Dermis microvascular lymphatic vessel endothelial cell (primary cell): ENCODE results near the gene ACTR1B. TPM values are rescaled to one million over a fixed set of nuclear protein-coding genes. Genes with fewer than 3 reads are reported as not detected.
"Not testable (repeated sequence)": the region's sequence is repeated elsewhere in the genome, so short reads cannot be mapped to it uniquely, and the experiment has no call there.

Experiments
- DNase-seq, 2 donors: peaks; one replicate each; pipeline versions ENCODE4 v3.0.0 to v3.0.0-alpha.2; 2010; ENCODE audit warnings: low read depth in 2 of 2
- total RNA-seq: library from RNA; depleted of rRNA; stranded (reverse); fragments of >200 nt; gene quantifications from 2 replicates; pipeline ENCODE4 v1.2.1, GENCODE V29; 2014

Gene ACTR1B
- 62.0 and 80.9 TPM in 2 replicates for total RNA-seq

DNA sequence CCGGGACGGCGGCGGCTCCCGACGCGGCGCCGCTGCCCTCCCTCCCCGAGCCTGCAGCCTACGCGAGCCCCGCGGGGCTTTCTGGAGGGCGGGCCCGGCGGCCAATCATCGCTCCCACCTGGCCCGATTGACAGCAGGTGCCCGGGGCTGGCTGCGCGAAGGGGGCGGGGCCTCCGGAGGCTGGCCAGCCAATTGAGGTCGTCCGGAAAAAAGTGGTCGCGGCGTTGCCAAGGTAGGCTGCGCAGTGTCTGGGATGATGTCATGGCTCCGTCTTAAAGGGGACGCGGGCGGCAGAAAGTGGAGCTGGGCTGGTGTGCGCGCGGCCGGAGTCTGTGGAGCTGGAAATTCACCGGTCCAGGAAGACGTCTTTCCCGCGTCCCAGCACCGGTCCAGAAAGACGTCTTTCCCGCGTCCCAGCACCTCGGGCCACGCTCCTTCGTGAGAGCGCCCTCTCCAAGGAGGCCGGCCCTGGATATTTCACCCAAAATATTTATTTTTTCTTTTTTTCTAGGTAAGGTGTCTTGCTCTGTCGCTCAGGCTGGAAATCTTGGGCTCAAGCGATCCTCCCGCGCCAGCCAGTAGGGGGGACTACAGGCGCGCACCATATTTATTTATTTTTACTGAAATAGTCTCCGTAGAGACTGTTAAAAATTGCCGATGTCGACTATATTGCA is at the start of gene ACTR1B:
ACTR1B (minus strand) TSS at position 83 of the 674 bp plus-strand sequence. CDS start 154 bp downstream, outside the sequence.
- peak; percentile 95 to 99 for DNase-seq

DNA sequence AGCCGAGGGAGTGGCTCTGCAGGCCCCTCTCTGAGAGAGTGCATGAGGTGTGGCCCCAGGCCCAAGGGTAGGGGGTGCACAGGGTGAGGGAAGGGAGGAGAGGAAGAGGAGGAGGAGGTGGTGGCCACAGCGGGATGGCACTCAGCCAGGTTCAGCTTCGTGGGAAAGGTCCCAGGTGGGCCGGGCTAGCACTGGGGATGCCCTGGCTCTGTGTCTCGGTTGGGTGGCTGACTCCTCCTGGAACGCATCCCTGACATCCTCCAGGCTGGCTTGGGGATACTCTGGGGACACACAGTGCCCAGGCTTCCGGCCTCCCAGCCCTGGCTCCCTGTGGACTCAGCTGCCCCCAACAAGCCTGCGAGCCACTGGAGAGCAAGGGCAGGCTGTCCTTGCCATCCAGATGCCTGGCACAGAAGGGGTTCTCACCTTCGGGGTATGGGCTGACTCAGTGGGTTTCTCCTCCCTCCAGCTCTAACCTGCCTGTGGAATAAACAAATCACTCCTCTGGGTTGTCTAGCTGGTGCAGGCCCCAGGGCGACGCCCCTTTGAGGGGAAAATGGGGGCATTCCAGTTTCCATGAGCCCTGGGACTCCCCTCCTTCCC is 49.0 kb upstream of the ACTR1B start:
- DNase-seq = no peak

DNA sequence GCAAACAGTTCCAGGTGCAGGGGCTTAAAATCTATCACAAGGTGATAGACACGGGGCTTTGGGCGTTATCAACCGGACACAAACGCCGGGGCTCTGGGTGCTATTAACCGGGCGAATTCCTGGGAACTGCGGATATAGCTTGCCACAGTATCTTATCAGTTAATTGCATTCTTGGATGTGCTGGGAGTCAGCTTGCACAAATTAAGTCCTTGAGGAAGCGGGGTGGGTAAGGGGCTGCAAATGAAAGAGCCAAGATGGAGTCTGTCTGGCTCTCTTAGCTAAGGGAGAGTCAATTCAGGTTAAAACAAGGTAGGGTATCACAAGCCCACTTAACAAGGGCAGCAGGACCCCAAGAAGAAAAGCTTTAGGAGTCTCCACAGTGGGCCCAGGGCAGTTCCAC is 48.3 kb upstream of the ACTR1B start:
- not testable (repeated sequence) for DNase-seq

DNA sequence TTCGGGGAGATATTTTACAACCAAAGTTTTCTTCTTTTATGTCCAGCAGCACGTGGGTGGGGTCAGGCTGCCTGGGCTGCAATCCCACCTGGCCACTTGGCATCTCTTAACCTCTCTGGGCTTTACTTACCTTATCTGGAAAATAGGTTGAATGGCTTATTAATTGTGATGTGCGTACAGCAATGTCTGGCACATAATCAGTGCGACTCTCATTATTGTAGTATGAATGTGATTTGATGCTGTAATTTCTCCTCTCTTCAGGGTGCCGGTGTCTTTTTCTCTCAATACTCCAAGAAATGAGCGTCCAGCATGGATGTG is 47.5 kb upstream of the ACTR1B start:
- DNase-seq = no peak

DNA sequence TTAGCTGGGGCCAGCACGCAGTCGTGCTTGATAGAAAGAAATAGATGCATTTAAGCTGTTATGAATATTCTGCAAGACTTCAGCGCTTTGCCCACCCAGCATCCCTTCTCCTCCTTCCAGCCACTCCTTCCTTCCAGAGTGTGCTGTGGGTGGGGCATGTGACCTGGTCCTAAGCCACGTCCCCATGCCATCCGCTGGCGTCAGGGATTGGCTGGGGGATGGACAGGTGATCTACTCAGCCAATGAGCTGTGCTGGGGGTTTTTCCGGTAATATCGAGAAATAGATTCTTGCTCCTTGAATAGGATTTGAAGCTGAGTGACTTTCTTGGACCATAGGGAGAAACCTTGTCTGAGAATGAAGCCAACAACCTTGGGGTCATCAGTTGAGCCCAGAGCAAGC is 44.8 kb upstream of the ACTR1B start:
- no peak for DNase-seq

DNA sequence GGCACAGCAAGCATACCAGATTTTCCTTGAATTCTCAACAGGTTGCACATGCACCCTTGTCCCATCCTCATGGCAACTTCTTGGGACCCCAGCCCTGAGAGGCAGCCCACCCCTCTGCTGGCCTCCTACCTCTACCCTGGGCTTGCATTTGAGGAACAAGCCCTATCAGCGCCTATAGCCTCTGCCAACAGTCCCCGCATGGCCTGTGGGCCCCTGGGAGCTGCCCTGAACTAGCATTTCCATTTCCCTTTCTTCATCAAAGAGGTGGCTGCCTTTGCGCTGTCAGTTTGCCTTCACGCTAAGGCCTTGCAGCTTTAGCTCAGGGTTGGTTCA is 44.2 kb upstream of the ACTR1B start:
- no peak for DNase-seq

DNA sequence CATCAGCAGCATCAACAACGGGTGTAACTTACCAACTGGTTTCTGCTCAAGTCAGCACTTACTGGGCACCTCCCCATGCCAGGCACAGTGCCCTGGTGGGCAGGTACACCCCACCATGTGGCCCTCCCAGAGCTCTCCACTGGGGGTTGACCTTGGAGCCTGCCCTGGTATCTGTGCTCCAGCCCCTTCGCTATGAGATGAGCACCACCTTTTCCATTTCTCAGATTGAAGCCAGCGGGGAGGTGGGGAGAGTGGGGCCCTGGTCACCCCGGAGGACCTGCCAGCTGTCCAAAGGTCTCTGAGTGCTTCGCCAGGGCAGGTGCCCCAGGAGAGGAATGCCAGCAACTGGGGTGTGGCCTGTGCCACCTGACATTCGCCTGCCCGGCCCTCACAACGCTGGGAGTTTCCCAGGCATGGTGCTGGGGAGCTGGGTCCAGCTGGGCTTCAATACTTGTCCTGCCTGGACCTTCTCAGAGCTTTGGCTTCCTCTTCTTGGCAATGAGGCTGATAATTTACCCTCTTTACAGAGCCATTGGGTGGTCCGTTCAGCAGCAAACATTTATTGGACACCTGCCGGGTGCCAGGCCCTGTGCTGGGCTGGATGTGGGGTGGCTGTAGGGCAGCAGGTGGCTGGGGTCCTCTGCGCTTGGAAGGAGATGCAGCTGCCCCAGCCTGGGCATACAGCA is 43.7 kb upstream of the ACTR1B start:
- DNase-seq = no peak

DNA sequence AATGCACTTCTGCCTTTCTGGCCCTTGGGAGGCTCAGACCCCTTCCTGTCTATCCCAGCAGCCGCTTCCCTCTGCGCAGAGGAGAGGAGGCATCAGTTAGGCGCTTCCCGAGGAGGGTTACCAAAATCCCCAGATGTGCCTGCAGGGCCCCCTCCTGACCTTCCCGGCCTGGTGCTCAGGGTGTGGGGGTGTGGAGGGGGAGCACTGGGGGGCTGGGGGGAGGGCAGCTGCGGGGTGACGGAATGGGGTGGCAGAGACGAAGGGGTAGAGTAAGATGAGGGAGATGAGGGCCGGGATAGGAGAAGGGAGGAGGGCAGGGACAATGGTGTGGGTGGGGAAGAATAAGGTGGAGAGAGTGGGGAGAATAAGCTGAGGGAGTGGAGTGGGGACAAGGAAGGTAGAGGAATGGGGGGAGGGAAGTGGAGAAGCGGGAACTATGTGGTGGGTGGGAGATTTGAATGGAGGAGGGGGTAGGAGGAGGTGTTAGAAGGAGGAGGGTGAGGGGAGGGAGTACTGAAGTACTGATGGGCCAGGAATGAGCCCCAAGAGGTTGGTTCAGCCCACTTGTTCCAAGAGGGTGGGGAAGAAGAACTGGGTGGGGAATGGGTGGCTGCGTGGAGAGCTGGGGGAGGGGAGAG is 43.0 kb upstream of the ACTR1B start:
- DNase-seq = no peak

DNA sequence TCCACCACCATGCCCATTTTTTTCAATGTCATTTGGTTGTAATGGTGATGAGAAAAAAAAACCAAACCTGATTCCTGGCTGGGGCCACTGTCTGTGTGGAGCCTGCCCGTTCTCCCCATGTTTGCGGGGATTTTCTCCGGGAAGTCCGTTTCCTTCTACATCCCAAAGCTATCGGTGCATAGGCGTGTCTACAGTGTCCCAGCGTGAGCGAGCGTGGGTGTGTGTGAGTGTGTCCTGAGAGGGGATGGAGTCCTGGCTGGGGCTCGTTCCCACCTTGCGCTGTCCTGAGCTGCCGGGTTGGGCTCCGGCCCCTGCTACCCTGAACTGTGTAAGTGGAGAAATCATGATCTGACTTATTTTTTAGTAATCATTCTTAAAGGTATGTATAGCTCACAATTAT is 42.3 kb upstream of the ACTR1B start:
- DNase-seq = no peak

DNA sequence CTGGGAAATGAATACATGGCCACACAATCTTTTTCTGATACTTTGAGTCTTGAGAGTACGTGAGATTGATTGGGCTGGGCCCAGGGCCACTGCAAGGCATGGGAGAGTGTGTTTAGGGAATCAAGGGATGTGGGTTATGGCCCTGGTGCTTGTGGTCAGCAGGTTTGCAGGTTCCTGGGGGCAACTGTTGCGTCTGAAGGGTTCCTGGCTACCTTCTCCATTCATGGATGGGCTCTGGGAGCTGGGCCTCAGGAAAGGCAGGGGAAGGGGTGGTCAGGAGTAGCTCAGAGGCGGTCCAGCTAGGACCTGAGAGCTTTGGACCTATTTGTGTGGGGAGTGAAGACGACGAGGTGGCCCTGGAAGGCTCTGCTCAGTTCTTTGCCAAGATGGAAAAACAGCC is 41.1 kb upstream of the ACTR1B start:
- DNase-seq = no peak

DNA sequence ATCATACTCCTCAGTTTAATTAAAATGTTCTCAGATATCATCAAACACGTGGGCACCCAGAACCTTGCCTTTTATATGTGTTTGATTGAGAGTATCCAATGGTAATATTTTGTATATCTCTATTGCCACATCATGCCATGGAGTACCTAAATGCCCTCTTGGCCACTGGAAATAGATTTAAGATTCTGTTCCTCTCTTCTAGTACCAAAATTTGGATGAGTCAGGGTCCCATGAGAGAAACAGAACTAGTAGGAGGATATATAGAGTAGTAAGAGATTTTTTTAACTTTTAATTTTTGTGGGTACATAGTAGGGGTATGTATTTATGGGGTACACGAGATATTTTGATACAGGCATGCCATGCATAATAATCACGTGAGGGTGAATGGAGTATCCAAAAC is 39.9 kb upstream of the ACTR1B start:
- no peak for DNase-seq

DNA sequence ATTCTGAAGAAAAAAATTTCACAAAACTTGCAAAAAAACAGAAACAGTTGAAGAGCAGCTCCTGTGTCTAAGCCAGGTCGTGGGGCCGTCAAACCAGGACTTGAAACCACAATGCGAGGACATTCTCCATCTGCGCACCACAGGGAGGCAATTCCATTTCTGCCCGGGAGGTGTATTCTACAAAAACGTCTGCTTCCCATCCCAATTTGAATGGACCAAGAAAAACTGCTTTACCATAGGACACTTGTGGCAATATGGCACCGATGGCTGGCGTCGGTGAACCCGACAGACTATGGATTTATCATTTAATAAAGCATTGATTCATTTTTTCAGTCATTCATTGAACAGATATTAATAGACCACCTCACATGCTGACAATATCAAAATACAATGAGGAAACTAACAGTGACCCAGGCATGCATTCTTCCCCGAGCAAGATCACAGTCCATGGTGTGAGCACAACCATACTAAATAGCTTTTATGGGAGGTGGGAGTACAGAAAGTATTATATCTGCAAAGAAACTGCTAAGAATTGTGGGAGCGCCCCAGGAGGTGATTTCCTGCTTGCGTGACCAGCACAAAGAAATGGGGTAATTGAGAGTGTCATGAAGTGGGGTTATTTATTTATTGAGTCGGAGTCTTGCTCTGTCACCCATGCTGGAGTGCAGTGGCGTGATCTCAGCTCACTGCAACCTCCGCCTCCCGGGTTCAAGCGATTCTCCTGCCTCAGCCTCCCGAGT is 39.1 kb upstream of the ACTR1B start:
- DNase-seq = no peak

DNA sequence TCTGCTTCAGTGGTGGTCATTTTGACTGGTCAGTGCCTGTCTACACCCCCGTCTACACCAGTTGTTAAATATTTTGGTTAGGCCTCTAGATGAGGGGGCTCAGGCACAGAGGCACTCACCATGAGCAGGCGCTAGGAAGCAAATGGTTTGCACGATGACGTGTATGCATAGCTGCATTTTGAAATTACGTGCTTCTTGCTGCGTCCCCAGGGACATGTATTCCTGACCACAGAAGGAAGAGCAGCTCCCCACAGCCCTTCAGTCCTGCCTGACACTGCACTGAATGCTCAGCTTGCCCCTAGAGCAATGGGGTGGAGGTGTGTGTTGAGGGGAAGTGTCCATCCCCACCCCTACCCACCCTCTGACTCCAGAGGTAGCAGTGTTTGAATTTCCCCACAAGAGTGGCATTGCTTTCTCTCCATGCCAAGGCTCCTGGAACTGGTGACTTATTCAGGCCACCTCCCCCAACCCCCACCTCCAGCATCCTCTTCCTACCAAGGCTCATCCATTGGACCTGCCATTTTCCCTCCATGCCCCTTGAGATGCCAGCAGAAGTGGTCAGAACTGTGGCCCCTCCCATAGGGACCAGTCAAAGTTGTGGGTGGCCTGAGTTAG is 38.1 kb upstream of the ACTR1B start:
- no peak for DNase-seq

DNA sequence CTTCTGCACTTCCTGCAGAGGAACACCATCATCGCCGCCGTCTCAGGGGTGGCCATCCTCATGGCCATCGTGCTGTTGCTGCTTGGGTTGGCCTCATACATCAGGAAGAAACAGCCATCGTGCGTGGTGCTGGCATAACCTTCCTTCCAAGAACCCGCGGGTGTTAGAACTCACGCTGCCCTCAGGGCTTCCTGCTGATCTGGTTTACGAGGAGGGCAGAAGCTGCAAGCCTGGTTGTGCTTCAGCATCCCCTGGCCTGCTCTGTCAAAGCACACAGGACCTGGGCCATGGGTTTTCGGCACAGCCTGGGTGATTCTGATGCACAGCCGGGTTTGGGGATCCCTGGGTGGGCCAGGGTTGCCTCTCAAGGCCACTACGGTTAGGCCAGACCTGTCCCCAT is 37.3 kb upstream of the ACTR1B start:
- no peak for DNase-seq

DNA sequence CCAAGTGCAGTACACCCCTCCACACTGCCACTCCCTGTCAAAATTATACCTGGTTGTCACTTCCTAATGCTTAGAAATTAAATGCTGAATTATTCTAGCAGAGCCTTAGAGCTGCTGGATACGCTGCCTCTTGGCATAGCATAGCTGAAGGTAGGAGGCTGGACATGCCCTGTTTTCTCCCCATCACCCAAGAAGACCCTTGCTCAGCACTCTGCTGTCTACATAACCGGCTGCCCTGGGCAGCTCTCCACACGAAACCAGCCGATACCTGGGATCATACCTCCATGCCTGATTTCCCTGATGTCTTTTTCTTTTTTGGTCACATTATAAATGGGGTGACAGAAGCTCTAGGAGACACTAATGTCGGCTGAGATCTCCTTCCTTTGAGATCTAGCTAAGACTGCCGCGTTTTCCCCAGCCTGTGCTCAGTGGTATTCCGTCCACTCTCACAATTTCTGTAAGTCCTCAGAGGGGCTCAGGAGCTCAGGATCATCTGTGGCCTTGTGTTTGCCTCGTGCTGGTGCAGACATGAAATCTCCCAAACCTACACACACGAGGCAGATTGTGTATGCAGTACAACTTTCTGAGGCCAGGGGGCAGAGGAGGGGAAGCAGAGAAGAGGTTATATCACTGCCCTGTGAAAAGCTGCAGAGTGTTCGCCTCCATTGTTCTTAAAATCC is 36.1 kb upstream of the ACTR1B start:
- DNase-seq = peak; percentile 33 to 60

DNA sequence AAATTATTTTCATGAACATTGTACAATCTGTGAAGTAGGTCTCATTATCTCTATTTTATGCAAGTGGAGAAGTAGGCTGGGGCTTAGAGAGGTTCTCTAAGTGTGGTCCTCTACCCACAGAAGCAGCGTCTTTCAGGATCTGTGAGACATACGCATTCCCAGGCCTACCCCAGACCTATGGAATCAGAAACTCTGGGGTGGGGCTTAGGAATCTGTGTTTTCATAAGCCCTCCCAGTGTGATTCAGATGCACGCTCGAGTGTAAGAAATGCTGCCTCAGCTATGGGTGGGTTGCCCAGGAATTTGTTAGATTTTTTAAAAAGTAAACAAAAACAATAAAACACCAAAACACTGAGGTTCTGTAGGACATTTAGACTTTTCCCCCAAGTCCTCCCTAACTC is 34.7 kb upstream of the ACTR1B start:
- DNase-seq = no peak

DNA sequence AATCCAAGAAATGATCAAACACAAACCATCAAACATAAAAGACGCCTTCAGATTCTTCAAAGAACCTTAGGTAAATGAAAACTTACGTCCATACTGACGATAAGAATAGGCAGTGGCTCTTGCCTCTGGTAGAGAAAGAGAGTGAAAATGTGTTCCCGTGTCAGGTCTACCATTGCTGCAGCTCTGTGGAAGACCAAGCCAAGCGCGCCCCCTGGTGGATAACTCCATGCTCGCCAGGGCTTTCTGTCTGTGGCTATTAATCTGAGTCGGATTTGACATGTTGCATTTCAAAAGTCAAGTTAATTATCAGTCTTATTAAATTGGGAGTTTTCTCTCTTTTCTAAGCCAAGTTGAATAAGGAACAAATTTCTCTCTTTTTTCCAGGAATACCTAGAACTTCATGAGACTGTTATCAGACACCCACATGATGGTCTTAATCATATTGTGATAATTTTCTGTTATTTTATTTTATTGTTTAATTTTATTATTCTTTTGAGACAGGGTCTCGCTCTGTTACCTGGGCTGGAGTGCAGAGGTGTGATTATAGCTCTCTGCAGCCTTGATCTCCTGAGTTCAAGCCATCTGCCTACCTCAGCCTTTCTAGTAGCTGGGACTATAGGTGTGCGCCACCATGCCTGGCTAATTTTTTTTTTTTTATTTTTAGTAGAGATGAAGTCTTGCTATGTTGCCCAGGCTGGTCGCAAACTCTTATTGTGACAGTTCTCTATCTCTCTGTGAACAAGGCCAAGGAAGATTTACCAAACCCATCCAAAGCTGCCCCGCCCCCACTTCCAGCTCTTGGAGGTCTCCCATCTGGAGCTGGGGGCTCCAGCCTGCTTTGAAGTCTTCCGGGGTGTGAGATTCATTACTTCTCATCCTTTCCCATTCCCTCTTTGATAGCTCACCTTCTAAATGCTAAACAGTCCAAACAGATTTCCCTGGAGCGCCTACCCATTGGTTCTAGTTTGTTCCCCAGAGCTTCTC is 33.7 kb upstream of the ACTR1B start:
- peak; percentile 70 to 85 for DNase-seq

DNA sequence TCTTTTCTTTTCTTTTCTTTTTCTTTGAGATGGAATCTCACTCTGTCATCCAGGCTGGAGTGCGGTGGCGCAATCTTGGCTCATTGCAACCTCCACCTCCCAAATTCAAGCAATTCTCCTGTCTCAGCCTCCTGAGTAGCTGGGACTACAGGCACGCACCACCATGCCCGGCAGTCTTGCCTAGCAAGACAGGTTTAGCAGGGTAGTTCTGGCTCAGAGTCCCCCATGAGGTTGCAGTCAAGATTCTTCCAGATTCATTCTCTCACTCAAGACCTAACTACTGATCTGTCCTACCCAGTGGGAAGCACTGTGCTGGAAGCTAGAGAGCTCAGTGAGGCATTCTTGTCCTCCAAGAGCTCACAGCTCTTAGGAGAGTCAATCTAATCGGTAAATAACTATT is 31.9 kb upstream of the ACTR1B start:
- DNase-seq = no peak

DNA sequence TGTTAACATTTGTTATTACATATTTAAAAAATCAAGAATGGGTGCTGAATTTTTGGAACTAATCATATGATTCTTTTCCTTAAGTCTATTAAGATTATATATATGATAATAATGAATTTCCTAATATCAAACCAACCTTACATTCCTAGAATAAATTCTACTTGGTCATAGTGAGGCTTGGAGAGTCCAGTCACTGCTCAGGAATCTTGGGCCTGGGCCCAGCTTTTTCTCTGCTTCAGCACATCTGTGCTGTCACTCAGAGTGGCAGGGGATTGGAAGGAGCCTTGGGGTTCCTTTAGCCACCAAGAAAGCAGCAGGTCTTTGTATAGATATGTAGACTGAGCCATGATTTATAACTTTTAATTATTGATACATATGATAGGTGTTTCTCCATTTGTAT is 29.6 kb upstream of the ACTR1B start:
- no peak for DNase-seq

DNA sequence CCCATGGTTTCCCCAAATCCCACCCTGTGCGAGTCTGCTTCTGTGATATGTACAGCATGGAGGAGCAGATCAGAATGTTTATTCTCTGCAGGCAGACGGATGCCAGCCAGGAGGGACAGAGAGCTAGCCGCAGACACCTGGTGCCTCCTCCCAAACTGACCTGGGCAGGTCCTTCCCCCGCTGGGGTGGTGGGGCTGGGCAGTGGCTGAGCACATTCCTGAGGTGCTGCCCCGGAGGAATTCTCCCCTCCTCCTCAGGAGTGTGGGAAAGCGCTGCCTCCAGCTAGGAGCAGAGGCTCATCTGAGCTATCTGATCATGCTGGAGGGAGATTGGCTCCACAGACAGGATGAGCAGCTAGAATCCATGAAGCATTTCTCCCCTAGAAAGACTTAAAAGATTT is 27.3 kb upstream of the ACTR1B start:
- no peak for DNase-seq
